Mesenteric fat pad (tissue), 1 donor: ENCODE measurements around the gene SIGLEC10. TPM values are rescaled to one million over a fixed set of nuclear protein-coding genes. Genes with fewer than 3 reads are reported as not detected.
"Not testable (repeated sequence)": the region's sequence is repeated elsewhere in the genome, so short reads cannot be mapped to it uniquely, and the experiment has no call there.

Experiments
- DNase-seq: peaks from one replicate; pipeline ENCODE4 v3.0.0-alpha.2; 2020; ENCODE audit warnings: low spot score
- total RNA-seq: library from RNA; stranded (reverse); fragmentation: NEBNext Ultra II Directional; extraction: Animal tissue kit (Norgen Biotek cat#: 25700); gene quantifications from one replicate; pipeline ENCODE4 v1.2.1, GENCODE V29; 2021
- donor health status: DM: yes; HTN: yes; CAD: no.

Gene SIGLEC10
- total RNA-seq, 1 donor from 2014 or later, result 5.2 TPM

DNA sequence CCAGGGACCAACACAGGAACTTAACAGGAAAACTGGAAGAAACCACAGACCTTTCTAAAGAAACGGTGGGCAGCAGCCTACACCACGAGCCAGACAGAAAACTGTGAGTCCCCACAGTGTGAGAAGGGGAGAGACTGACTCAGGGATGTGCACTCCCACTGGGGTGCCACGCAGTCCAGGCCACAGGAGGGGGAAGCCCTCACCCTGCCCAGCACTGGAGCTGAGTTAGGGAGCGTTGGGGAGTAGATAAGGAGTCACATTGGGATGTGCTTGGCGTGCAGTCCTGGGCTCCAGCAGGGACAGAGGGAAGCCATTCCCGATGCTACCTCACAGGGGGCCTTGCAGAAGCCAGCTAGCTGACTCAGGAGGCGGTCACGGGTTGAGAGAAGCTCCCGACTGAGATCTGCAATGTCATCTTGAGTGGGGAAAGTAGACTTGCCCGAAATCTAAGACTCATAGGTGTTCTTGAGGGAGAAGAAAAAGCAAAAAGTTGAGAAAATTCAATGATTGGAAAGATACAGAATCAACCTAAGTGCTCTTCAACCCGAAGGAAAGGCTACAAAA lies 23.5 kb upstream of the SIGLEC10 start:
- peak; percentile 76 for DNase-seq

DNA sequence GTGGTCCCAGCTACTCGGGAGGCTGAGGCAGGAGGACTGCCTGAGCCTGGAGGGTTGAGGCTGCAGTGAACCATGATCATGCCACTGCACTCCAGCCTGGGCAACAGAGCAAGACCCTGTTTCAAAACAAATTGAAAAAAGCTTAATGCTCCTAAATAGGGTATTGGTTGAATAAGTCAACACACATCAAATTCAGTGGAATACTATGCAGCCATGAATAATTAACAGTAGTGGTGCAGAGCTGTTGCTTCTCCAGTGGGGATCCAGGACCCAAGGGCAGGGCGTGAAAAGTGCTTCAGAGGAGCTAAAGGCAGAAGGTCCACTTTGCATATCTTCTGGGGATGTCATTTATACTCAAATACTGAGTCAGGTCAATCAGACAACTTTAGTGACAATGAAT lies 22.6 kb upstream of the SIGLEC10 start:
- DNase-seq, result peak; percentile 6

DNA sequence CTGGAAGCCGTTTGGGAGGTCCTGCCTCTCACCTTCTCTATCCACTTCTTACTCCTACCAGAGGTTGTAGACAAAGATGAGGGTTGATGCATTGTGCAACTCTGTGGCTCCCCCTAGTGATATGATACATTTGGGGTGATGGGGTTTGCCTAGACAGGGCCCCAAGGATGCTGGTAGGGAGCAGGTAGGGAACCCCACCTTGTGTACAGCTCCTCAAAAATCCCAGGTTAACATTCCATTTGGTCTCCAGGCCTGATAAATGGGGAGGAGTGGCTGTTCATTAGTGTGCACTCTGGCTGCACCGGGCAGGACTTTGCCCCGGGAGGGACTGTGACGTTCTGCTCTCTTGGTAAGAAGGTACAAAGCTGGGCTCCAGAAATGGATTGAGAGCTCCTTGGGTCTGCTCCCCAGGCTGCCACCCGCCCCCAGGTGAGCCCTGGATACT lies 21.6 kb upstream of the SIGLEC10 start:
- DNase-seq, result peak; percentile 37

DNA sequence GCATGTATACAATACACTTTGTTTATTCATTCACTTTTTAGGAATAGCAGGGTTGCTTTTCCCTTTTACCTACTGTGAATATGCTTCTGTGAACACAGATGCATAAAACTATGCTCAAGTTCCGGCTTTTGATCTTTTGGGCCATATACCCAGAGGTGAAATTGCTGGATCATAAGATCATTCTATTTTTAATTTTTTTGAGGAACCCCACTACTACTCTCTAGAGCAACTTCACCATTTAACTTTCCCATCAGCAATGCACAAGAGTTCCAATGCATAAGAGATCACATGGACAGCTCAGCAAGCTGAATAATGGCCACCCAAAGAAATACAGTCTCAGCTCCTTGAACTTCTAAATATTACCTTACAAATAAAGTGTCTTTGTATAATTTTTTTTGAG lies 17.0 kb upstream of the SIGLEC10 start:
- DNase-seq, result no peak

DNA sequence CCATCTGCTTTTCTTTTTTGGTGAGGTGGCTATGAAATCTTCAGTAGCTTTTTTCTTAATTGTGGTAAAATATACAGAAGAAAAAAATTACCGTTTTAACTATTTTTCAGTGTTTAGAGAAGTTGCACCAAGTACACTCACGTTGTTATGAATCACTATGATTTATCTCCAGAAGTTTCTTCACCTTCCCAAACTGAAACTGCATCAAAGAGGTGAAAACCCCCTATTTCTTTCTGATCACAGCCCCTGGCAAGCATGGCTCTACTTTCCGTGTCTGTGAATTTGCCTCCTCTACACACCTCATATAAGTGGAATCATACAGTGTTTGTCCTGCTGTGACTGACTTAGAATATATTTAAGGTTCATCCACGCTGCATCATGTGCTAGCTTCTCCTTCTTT lies 15.6 kb upstream of the SIGLEC10 start:
- DNase-seq, result no peak

DNA sequence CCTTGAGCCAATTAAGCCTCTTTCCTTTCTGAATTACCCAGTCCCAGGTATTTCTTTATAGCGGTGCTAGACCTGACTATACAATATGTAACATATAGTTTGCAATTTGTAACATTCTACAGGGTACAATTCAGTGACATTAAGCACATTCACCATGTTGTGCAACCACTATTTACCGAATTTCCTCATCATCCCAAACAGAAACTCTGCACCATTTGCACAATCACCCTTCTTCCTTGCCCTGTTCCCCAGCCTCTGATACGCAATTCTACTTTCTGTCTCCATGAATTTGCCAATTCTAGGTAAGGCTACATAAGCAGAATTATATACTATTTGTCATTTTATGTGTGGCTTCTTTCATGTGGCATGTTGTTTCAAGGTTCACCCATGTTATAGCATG lies 13.7 kb upstream of the SIGLEC10 start:
- DNase-seq, result no peak

DNA sequence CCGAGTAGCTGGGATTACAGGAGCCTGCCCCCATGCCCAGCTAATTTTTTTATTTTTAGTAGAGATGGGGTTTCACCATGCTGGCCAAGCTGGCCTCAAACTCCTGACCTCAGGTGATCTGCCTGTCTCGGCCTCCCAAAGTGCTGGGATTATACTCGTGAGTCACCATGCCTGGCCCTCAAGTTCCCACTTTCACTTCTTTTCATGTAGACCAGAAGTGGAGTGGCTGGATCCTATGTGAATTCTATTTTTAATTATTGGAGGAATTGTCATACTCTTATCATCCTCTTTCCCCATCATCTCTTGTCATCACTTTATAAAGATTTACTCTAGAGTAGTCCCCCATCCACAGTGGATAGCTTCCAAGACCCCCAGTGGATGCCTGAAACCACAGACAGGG lies 12.8 kb upstream of the SIGLEC10 start:
- DNase-seq, result no peak

DNA sequence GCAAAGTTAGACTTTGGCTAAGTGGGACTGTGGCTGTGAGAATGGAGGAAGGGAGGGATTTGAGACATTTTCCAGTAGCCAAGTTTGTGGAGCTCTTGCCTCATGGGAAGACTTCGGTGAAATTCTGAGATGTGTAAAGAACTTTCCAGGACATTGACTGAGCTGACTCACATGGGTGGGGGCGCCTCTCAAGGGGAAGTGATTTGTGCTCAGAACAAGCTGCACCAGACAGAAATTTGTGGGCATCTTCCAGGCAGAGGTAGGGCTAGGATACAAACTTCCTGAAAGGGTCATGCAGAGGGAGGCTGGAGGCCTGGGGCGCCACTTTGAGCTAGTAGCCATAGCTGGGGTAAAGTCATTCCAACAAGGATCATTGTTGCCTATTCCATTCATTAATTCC lies 9.8 kb upstream of the SIGLEC10 start:
- DNase-seq, result no peak

DNA sequence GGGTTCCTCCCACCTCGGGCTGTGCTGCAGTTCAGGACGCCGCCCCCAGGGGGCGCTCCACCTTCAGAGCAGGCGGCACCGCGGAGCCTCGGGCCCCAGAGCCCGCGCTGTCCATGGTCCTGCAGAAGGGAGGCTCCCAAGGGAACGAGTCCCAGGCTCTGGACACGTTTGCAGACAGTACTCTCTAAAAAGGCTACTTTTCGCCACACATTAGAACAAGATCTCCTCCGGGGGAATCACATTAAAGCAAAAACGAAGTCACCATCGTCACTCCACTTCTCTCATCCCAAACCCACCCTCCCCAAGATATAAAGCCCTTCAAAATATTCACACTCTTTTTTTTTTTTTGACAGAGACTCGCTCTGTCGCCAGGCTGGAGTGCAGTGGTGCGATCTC lies 4.6 kb upstream of the SIGLEC10 start:
- peak; percentile 94 for DNase-seq

DNA sequence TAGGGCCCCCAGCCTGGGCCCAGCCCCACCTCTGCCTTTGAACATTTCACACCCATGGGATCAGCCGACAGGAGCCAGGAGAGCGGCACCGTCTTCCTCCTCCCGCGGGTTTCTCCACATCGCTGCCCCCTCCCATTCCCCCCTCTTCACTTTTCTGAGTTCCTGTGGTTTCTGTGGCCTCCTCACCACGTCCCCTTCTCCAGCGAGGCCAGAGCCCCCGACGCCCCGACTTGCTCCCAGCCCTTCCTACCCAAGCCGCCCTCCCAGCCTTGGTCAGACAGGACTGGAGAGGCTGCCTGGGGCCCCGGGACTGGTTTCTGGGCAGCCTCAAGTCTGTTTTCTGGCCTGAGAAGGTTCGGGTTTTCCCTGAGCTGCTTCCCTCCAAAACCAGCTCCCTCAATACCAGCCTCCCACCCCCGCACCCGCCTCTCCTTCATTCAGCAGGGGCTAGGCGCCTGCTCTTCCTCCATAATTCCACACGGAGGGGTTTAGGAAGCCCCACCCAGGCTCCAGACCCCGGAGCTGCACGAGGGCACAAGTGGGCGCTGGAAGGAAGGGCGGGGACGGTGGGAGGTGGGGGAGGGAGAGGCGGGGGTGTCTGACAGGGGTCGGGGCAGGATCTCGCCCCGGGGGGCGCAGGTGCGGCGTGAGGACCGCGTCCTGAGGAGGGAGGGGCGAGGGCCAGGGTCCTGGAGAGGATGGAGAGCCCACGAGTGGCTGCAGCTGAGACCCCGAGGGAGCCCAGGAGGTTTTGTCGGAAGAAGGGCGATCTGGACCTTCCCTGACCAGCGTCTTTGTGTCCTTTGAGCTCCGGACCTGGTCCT lies 4.0 kb upstream of the SIGLEC10 start:
- DNase-seq, result no peak

DNA sequence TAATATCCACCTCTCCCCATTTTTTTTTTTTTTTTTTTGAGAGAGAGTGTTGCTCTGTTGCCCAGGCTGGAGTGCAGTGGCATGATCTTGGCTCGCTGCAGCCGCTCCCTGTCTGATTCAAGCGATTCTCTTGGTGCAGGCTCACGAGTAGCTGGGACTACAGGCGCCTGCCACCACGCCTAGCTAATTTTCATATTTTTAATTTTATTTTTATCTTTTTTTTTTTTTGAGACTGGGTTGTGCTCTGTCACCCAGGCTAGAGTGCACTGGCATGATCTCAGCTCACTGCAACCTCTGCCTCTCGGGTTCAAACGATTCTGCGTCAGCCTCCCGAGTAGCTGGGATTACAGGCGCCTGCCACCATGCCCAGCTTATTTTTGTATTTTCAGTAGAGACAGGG lies 3.1 kb upstream of the SIGLEC10 start:
- DNase-seq, result not testable (repeated sequence)

DNA sequence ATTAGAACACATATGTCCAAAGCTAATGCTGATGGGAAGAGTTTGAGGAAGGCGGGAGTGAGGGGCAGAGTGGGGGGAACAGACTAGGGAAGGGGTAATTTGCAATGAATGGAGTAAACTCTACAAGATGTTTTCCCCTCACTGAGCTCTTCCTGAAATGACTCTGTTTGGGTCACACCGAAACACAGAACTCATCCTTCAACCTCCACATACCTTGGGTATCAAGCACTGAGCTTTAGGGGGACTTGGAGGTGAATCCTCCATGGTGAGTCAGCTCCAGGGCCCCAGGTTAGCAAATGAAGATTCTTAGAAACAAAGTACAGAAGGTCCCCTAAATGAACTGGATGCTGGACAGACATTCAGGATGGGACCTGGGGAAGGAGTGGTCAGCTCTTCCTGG lies 1.3 kb upstream of the SIGLEC10 start:
- no peak for DNase-seq

DNA sequence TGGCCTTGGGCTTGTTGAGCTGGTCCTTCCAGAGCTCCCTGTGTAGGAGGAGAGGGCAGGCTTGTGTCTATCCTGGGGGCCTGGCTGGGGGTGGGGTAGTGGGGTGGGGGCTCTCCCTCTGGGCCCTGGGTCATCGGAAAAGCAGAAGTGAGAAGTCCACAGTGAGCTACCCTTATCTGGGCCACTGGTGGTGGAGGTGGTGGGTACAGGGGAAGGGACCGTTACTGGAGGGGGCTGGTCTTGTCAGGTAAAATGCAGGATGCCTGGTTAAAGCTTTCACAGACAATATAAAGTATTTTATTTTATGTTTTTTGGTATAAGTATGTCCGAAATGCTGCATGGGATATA lies 342 bp upstream of the SIGLEC10 start:
- DNase-seq, result no peak

DNA sequence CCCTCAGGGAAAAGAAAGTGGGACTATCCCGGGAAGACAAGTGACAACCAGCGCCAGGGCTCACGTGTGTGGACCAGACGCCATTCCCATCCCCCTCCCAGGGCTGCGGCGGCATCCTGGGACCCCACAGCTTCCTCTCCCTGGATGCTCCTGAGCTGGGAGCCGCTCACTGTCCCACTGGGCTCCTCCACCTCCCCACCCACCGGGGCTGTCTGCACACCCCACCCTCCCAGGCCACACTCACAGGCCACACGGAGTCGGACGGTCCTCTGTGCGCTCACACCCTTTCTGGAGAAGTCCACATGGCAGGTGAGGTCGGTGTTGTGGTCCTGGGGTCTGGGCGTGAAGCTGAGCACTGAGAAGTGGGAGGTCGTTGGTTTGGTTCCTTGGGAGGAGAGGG lies 1.0 kb downstream of the SIGLEC10 start:
- not testable (repeated sequence) for DNase-seq

DNA sequence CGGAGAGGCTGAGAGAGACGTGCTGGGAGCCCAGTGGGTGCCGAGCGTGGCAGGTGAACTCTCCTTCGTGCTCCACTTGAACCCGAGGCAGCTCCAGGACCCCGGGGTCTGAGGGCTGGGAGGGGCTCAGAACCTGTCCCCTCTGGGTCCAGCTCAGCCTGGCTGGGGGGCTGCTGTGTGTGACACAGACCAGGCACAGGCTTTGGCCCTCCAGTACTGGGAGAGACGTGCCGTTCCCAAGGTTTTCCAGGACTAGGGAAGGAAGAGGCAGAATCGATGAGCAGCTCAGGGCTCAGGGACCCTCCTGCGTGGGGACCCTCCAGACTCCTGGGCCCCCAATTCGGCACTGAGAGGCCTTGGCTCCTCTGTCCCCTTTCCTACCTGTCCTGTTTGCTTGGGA lies 2.3 kb downstream of the SIGLEC10 start:
- DNase-seq, result no peak

DNA sequence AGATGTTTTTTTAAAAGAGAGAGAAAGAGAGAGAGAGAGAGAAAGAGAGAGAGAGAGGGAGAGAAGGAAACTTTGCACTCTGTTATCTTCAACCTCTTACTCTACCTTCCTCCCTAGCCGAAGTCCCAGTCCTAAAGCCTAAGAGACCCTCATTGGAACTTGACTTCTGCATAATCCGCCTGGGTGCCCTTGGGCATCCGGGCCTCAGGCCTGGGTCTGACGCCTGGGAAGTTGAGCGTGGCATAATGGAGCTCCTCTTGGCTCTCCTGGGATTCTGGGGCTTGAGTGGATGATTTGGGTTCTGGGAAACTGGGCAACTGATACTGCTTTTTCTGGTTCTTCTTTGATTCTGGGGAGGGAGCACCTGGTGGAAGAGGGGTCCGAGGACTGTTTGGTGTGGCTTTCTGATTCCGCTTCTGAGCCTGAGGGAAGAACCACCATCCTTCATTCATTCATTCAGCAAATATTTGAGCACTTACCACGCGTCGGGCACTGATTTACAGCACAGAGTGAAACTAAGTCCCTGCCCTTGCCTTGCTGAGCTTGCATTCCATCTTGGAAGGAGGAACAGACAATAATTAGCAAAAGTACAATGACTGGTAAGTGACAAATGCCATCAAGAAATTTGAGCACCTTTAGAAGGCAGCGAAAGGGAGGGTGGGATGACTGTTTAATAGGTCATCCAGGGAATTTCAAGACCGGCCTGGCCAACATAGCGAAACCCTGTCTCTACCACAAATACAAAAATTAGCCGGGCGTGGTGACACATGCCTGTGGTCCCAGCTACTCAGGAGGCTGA lies 6.3 kb downstream of the SIGLEC10 start:
- DNase-seq, result no peak

DNA sequence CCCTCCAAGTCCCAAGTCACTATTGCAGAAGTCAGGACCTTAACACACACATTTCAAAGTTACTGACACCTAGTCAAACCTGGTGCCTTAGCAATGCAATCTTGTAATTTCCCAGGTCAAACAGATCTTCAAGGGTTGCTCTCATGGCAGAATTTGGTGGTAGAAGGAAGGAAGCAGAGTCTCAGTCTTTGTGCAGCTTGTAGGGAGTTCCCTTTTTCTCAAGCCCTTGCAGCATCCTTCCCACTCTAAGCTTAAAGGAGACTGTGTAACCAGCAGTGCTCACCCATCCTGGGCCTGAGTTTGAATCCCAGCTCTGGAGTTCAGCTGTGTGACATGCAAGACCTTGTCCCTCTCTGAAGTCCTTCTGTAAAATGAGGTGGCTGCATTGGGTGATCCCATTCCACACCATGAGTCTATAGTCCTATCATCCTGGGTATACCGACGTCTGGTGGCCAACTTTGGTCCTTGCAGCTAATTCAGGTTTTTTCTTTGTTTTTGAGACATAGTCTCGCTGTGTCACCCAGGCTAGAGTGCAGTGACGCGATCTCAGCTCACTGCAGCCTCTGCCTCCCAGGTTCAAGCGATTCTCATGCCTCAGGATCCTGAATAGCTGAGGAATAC lies 9.8 kb downstream of the SIGLEC10 start:
- DNase-seq, result no peak

DNA sequence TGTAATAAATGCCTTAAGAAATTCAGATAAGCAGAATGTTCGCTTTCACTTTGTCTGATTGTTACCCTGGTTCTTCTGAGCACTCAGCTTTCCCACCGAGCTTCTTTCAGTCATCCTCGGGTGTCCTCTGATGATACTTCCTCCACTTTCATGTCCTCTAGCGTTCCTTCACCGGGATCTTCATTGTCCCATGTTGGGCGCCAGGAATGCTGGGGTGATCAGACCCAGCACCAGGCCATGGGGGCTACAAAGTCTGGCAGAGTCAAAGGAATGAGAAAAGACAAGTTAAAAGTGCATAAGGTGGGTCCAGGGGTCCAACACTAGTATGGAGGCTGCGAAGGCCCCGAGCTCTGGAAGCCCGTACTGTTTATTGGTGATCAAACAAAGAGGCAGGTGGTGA lies 15.3 kb downstream of the SIGLEC10 start:
- no peak for DNase-seq

DNA sequence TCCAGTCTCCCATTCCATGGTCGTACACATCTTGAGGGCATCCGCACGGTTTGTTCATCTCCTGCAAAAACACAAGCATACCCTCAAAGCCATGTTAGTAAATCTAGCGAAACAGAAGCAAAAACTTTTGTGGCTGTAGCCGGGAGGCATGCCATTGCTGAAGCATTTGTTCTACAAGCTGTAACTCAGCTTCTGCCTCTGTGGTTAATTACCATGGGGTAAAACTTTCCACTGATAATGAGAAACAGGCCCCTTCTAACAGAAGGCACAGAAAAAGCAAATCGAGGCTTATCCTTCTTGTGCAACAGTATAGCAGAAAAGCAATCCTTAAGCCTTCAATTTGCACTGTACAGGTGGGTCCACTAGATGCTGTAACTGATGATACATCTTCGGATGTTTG lies 17.5 kb downstream of the SIGLEC10 start:
- DNase-seq, result not testable (repeated sequence)

DNA sequence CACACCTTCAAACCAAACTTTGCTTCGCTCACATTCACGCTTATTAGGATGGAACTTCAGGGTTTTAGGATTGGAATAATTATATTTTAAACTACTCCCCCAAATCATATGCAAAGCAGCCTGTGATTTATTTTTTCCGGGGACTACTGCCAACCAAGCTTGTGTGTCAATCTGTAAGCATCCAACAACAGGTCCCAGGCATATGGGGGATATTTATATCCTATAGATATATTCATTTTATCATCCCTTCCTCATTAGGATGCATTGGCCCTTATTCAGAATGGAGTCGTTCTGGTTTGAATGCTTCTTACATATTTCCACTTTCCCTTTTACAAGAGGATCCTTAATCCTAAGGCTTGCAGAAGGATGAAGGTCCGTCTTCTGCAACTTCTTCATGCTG lies 18.2 kb downstream of the SIGLEC10 start:
- DNase-seq, result no peak

DNA sequence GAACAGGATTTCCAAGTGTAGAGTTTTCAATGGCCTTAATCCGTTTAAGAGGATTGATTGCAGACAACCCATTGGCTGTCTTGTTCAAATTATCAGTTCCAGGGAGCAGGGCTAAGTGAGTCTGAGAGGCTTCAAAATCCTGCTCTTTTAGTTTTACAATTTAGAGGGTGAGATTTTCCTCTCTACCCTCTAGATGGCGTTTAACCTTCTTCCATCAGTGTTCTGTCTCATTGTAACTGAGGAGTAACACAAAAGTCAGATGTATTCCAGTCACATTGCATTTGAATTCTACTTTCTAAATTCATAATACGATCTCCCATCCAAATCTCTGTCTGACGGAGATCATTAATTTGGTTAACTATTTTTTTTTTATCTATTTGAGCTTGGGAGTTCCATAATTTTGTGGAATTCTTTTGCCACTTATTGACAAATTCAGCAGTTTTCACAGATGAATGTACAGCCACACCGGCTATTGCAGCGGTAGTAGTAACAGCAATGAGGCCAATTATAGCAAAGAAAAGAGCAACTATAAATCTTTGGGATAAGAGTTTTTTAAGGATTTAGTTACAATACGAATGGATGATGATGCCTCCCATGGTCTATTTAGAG lies 19.2 kb downstream of the SIGLEC10 start:
- no peak for DNase-seq
